GM21423 (cell line): ENCODE measurements around the gene SAP30L.

Experiments
- ATAC-seq: cut with Tn5 transposase; IDR thresholded peaks from one replicate; pipeline ENCODE4 v1.9.1; 2021; ENCODE audit warnings: mild to moderate bottlenecking, moderate library complexity; ENCODE audit not compliant: unreplicated experiment

Gene SAP30L

DNA sequence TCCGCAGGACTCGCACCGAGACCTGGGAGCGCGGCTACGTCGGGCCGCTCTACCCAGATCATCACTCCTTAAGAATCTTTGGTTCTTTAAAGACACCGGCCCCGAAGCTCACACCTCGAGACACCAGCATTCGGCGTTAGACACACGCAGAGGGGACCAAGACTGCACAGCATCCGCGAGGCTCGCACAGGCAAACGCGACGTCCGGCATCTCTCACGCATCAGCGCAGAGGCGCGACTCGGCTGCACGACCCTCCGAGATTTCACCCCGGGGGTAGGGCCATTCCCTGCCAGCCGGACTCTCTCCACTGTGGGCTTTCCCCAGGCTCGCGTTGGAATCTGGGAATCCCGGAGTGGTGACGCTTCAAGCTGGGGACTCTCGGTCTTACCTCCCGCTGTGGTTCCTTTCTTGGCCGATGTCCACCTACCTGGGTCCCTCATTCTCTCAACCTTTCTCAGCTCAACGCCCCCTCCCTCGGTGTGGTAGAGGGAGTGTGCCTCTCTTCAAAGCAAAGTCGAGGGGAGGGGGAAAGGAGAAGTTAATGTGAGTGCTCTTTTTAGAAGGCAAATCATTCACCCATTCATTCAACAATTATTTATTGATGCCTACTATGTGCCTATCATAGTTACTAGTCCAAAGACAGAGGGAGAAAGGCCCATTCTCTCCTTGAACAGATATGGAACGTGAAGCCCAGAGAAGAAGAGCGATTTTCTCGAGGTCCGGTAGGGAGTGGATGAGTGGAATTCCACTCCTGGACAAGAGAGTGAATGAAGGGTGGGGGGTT is 33.6 kb downstream of the SAP30L start:
- no peak for ATAC-seq

- no peak for ATAC-seq
Observed at GRCh38 chr5:154479944-154480750, 34.4 kb downstream of the SAP30L start.

DNA sequence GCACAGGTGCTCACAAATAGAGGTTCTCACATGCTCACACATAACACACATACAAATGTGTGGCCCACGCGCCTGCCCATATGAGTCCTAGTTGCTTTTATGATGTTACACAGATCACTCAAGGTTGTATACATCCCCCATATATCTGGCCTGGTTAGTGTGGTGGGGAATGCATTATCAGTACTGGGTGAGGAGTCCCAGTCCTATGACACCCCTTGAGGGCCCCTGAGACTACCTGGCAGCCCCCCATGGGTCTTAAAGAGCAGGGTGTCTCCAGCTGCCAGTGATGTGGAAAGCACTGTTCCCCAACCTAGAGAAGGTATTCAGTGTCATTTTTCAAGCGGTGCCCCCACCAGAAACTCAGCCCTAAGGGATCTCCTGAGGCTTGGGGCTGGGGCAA is 35.0 kb downstream of the SAP30L start:
- no peak for ATAC-seq

- no peak for ATAC-seq
Observed at GRCh38 chr5:154481584-154482381, 36.0 kb downstream of the SAP30L start.

DNA sequence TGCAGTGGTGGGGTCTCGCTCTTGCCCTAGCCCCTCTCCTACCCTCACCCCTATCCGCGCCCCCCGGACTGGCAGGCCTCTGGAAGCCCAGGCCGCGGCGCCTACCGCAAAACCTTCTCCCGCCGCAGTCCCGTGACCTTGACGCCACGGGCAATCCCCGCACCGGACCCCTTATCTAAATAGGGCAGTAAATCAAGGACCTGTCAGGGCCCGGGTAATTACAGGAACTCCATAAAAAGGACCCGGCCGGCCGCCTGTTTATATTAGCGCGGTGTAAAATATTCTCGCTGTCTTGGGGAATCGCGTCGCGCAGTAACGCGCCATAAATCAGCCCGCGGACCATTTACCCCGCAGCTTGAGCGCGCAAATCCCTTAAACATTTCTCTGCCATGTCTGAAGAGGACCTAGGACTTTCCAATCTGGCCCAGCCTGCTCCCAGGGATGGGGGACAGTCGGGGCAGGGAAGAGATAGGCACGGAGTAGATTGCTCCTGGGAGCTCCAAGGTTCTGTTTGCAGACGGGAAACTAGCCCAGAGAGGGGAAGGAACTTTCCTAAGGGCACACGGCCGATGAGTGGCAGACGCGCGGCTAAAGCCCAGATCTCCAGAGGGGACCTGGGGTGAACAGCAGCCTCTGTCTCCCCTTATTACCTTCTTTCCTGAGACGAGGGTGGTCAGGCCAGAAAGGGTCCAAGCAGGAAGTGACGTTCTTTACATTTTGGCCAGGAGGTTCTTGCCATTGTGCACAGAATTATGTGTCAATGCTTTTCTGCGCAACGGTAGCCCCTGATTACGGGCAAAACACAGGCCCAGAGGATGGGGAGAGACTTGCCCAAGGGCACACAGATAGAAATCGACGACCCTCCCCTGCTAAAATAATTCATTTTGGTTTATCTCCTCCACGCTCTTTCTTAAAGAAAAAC is 37.0 kb downstream of the SAP30L start:
- ATAC-seq = no peak

DNA sequence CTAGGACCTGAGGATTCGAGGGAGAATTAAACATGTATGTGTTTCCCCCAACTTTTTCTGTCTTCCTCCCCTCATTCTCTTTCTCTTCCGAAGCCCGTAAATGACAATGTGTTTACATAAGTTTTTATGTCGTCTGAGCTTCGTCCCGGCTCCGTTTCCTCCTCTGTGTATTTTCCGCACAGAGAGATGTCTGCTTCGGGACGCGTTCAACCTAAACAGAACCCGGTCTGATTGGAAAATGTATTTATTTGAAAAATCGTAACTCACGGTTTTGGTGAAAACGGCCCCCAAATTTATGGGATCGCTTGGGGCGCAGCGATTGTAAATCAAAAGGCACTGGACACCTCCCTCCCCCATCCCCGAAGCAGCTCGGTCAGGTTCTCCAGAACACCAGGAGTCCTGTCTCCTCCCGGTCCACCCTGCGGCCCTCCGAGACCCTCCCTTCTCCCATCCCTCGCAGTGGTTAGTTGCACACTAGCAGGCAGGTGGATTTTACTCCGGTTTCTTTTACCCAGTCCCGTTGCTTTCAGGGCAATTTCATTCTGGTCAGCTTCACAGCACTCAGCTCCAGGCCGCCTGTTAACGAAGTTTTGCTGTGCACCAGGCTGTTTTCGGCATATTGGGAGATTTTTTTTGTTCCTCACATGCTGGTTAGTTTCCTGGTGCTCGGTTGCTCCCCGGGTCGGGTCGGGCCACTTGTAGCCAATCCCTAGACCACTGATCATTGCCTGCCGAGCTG is 38.0 kb downstream of the SAP30L start:
- ATAC-seq = no peak

DNA sequence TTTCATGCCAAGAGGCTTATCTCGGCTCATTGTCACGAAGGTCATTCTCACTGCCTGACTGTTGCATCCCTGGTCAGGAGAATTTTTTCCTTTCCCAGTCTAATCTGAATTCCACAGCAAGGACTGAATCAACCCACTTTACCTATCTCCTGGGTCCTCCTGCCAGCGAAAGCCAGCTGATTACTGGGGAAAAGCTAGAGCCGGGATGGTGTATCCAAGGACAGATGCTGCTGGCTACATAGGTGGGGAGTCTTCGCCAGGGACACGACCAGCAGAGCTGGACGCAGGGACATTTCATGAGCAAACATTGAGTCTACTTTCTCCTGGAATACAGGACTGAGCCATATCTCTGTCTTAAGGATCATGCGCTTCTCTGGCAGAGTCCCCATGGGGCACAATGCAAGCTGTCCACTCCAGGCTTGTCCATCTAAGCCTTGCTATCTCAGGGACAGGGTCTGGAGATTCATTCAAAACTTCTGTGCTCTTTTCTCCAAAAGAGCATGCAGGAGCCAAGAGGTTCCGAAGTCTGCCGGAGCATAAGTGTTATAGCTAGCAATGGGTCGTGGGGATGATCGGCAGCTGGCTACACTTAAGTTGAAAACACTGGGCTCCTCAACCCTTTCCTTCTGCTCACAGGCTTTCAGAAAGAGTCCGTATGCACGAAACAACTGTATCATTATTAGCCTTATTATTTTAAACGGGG is 38.7 kb downstream of the SAP30L start:
- ATAC-seq = no peak

DNA sequence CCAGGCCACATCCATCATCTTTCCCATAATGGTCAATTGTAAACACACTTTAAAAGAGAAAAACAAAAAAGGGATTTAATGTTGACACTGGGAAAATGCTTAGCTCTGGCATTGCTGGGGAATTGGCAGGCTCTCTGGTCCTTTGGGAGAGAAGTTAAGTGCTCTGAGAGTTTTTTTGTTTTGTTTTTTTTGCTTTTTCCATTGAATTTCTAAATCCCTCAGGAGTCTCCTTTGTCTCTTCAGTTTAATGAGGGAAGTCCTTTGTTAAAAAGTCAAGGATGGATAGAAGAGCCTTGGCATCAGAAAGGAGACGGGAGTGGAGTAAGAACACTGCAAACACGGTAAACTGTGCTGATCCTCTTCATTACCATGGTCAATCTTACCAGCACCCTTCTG is 39.3 kb downstream of the SAP30L start:
- ATAC-seq = no peak

- no peak for ATAC-seq
Observed at GRCh38 chr5:154485850-154486426, 40.1 kb downstream of the SAP30L start.

GRCh38 chr5:154486427-154486866 is 40.6 kb downstream of the SAP30L start:
- no peak for ATAC-seq

DNA sequence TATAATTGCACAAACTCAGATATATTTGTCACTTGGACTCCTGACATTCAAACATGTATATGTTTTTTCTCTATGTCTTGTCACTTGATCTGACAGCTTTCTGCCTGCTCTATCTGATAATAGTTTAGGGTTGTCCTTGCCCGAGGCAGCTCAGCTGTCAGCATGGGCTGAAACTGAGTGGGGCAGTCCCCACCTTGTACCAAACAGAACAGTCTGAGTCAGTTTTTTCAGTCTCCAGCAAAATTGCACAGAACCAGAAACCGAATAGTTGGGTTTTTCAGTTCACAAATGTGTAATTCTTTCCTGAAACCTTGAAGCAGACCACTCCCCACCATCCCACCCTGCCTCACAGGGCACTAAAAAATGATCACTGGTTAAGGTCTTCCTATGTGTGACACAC is 41.7 kb downstream of the SAP30L start:
- ATAC-seq = peak; percentile 96

- ATAC-seq = no peak
Observed at GRCh38 chr5:154491941-154492340, 46.1 kb downstream of the SAP30L start.

- no peak for ATAC-seq
Observed at GRCh38 chr5:154493274-154493673, 47.5 kb downstream of the SAP30L start.

DNA sequence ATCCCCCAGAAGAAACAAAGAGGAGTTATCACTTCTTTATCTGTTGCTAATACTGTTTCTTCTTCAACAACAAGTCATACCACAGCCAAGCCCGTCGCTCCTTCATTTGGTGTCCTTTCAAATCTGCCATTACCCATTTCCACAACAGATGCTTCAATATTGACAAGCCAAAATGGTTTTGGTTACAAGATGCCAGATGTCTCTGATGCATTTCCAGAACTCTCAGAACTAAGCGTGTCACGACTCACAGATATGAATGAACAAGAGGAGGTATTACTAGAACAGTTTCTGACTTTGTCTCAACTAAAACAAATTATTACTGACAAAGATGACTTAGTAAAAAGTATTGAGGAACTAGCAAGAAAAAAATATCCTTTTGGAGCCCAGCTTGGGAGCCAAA is 48.2 kb downstream of the SAP30L start:
- ATAC-seq = no peak

DNA sequence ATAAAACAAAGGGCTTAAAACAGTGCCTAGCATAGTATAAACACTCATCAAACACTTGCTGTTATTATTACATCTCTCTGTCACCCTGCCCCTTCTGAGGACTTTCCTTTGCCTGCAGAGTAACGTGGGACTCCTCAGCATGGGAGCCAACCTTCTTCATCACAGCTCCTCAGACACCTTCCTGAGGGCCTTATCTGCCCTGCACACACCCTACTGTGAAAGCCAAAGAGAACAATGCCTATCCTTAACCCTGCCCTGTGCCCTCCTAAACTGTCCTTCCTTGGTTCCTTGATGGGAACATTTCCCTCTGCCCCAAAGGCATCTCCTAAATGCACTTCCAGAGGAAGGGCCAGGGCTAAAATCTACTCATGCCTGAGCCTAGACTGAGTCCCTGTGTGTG is 52.8 kb downstream of the SAP30L start:
- ATAC-seq = no peak

GRCh38 chr5:154498994-154499393 is 53.2 kb downstream of the SAP30L start:
- no peak for ATAC-seq

- no peak for ATAC-seq
Observed at GRCh38 chr5:154501566-154501965, 55.8 kb downstream of the SAP30L start.

DNA sequence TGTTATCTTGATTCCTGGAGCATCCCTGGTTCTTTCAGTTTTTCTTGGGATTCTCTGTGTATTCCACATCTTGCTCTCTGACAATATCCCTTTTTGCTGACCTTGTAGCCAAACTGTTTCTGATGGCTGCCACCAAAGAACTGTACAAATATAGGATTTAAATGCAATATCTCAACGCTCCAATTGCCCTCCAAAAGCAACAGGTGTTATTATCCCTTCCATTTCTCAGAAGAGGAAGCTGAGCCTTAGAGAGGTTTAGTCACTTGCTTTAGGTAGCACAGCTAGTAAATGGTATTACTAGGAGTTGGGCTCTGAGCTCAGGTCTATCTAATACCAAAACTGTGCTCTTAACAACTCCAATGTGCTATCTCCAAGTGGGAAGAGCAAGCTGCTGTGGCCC is 56.4 kb downstream of the SAP30L start:
- no peak for ATAC-seq

GRCh38 chr5:154503698-154504039 is 57.9 kb downstream of the SAP30L start:
- ATAC-seq = no peak
